Neural progenitor cell (in vitro differentiated cells): ENCODE measurements around the gene RAD51B. TPM values are rescaled to one million over a fixed set of nuclear protein-coding genes. Genes with fewer than 3 reads are reported as not detected.

Experiments used
- DNase-seq: peaks from one replicate; pipeline ENCODE4 v3.0.0-alpha.2; 2016; ENCODE audit warnings: low spot score
- H2AFZ ChIP-seq: fragments of 200-600 bp; sonication (generic); replicated peaks from 2 replicates; pipeline ENCODE4 v1.6.1; 2016; ENCODE audit warnings: antibody characterized with exemption
- H3F3A ChIP-seq: fragments of 200-600 bp; sonication (generic); 2 replicates; pipeline ENCODE4 v1.6.1; 2016; ENCODE audit warnings: antibody characterized with exemption, low read depth
- H3K27ac ChIP-seq: fragments of 200-600 bp; sonication (generic); 2 replicates; pipeline ENCODE4 v1.5.1; 2016; ENCODE audit warnings: mild to moderate bottlenecking
- H3K27me3 ChIP-seq: fragments of 200-600 bp; sonication (generic); 2 replicates; pipeline ENCODE4 v1.6.1; 2016; ENCODE audit warnings: mild to moderate bottlenecking, moderate library complexity
- H3K36me3 ChIP-seq: fragments of 200-600 bp; sonication (generic); 2 replicates; pipeline ENCODE4 v1.5.1; 2016
- H3K4me1 ChIP-seq: fragments of 200-600 bp; sonication (generic); 2 replicates; pipeline ENCODE4 v1.6.1; 2016; ENCODE audit warnings: mixed run types
- H3K4me2 ChIP-seq: fragments of 200-600 bp; sonication (generic); 2 replicates; pipeline ENCODE4 v1.6.1; 2016
- H3K4me3 ChIP-seq: fragments of 200-600 bp; sonication (generic); 2 replicates; pipeline ENCODE4 v1.5.1; 2016
- H3K79me2 ChIP-seq: fragments of 200-600 bp; sonication (generic); 2 replicates; pipeline ENCODE4 v1.6.1; 2016; ENCODE audit warnings: low read depth
- H3K9ac ChIP-seq: fragments of 200-600 bp; sonication (generic); 2 replicates; pipeline ENCODE4 v1.6.1; 2016
- H3K9me3 ChIP-seq: fragments of 200-600 bp; sonication (generic); 2 replicates; pipeline ENCODE4 v1.5.1; 2016; ENCODE audit warnings: low read depth
- H4K20me1 ChIP-seq: fragments of 200-600 bp; sonication (generic); 2 replicates; pipeline ENCODE4 v1.6.1; 2016; ENCODE audit warnings: low read depth
- H3K27ac Mint-ChIP-seq: 3 replicates; pipeline ENCODE4 v1.8.0; 2021; ENCODE audit warnings: mixed read lengths
- H3K27me3 Mint-ChIP-seq: 2 replicates; pipeline ENCODE4 v1.8.0; 2022; ENCODE audit warnings: low read depth, mild to moderate bottlenecking, inconsistent platforms, moderate library complexity, mixed read lengths; ENCODE audit not compliant: insufficient read depth
- H3K36me3 Mint-ChIP-seq: 3 replicates; pipeline ENCODE4 v1.8.0; 2021; ENCODE audit warnings: mixed read lengths
- H3K4me1 Mint-ChIP-seq: 3 replicates; pipeline ENCODE4 v1.8.0; 2021; ENCODE audit warnings: mixed read lengths
- H3K4me3 Mint-ChIP-seq: 3 replicates; pipeline ENCODE4 v1.8.0; 2021; ENCODE audit warnings: mild to moderate bottlenecking, moderate library complexity, mixed read lengths
- H3K9me3 Mint-ChIP-seq: 3 replicates; pipeline ENCODE4 v1.8.0; 2020; ENCODE audit warnings: mixed read lengths
- CTCF ChIP-seq: fragments of 200-600 bp; sonication (generic); IDR thresholded peaks from 2 replicates; pipeline ENCODE4 v1.5.1; 2017; ENCODE audit warnings: antibody characterized with exemption, mild to moderate bottlenecking
- EZH2 ChIP-seq: fragments of 200-600 bp; sonication (generic); IDR thresholded peaks from 2 replicates; pipeline ENCODE4 v1.6.1; 2017; ENCODE audit warnings: antibody characterized with exemption, mild to moderate bottlenecking, moderate library complexity
- EZH2phosphoT487 ChIP-seq: fragments of 200-600 bp; sonication (generic); IDR thresholded peaks from 2 replicates; pipeline ENCODE4 v1.6.1; 2017; ENCODE audit warnings: antibody characterized with exemption
- total RNA-seq: library from RNA; depleted of rRNA; stranded (reverse); fragments of >200 nt; gene quantifications from 2 replicates; pipeline ENCODE4 v1.2.3, GENCODE V29; 2015; ENCODE audit warnings: low replicate concordance

Gene RAD51B
- total RNA-seq, 1 donor from 2014 or later = 50.5 TPM

GRCh38 chr14:68111097-68111852, 291.7 kb downstream of the RAD51B start:
- Histone ChIP-seq H3K27me3 (no peaks in the 10 kb centered on the region), H3K9ac (no peak overlapping the region), H3K4me3 (no peak overlapping the region), H3K27ac (no peak overlapping the region), H3F3A (no peaks in the 10 kb centered on the region), H3K9me3 (no peaks in the 10 kb centered on the region), H3K4me2 (no peak overlapping the region), H3K36me3 (no peaks in the 10 kb centered on the region), H2AFZ (no peak overlapping the region), H3K79me2 (no peaks in the 10 kb centered on the region), H4K20me1 (no peaks in the 10 kb centered on the region), H3K4me1 (peaks cover 5% of the 10 kb centered on the region)
- no peak overlapping the region for H3K4me3 Mint-ChIP-seq
- no peaks in the 10 kb centered on the region for H3K36me3 Mint-ChIP-seq
- no peaks in the 10 kb centered on the region for H3K9me3 Mint-ChIP-seq
- DNase-seq = no peak
- H3K27ac Mint-ChIP-seq = peak overlapping the region; percentile 85
- TF ChIP-seq EZH2phosphoT487 (no peak), EZH2 (no peak), CTCF (no peak)
- H3K4me1 Mint-ChIP-seq = peaks cover 41% of the 10 kb centered on the region
- H3K27me3 Mint-ChIP-seq = no peaks in the 10 kb centered on the region

GRCh38 chr14:68111853-68112270, 292.3 kb downstream of the RAD51B start:
- H3K4me1 Mint-ChIP-seq = peaks cover 41% of the 10 kb centered on the region
- H3K27me3 Mint-ChIP-seq = no peaks in the 10 kb centered on the region
- Histone ChIP-seq H3K79me2 (no peaks in the 10 kb centered on the region), H4K20me1 (no peaks in the 10 kb centered on the region), H3F3A (no peaks in the 10 kb centered on the region), H3K9ac (no peak overlapping the region), H3K4me2 (no peak overlapping the region), H3K4me3 (no peak overlapping the region), H3K27ac (no peak overlapping the region), H2AFZ (no peak overlapping the region), H3K27me3 (no peaks in the 10 kb centered on the region), H3K9me3 (no peaks in the 10 kb centered on the region), H3K4me1 (peaks cover 5% of the 10 kb centered on the region), H3K36me3 (no peaks in the 10 kb centered on the region)
- DNase-seq = no peak
- TF ChIP-seq EZH2 (no peak), CTCF (no peak), EZH2phosphoT487 (no peak)
- H3K27ac Mint-ChIP-seq = peak overlapping the region; percentile 85
- H3K36me3 Mint-ChIP-seq = no peaks in the 10 kb centered on the region
- H3K4me3 Mint-ChIP-seq = no peak overlapping the region
- H3K9me3 Mint-ChIP-seq = no peaks in the 10 kb centered on the region

GRCh38 chr14:68112442-68112841, 292.9 kb downstream of the RAD51B start:
- Mint-ChIP-seq H3K9me3 (no peaks in the 10 kb centered on the region), H3K27me3 (no peaks in the 10 kb centered on the region), H3K4me3 (no peak overlapping the region), H3K27ac (no peak overlapping the region), H3K4me1 (peaks cover 41% of the 10 kb centered on the region), H3K36me3 (no peaks in the 10 kb centered on the region)
- no peak for TF ChIP-seq EZH2phosphoT487
- no peak for TF ChIP-seq EZH2
- no peak for TF ChIP-seq CTCF
- Histone ChIP-seq H3K27me3 (no peaks in the 10 kb centered on the region), H3K36me3 (no peaks in the 10 kb centered on the region), H3K79me2 (no peaks in the 10 kb centered on the region), H3K27ac (no peak overlapping the region), H3K9ac (no peak overlapping the region), H3K9me3 (no peaks in the 10 kb centered on the region), H3K4me2 (no peak overlapping the region), H3K4me1 (peaks cover 5% of the 10 kb centered on the region), H3F3A (no peaks in the 10 kb centered on the region), H2AFZ (no peak overlapping the region), H3K4me3 (no peak overlapping the region), H4K20me1 (no peaks in the 10 kb centered on the region)
- no peak for DNase-seq
